GM23338 (cell line): ENCODE measurements around the gene KEAP1. TPM values are rescaled to one million over a fixed set of nuclear protein-coding genes. Genes with fewer than 3 reads are reported as not detected.

Experiments used
- ATAC-seq: fragments of 200-7000 bp; cut with Tn5 transposase; 3 replicates; pipeline ENCODE4 v1.9.1; 2020
- DNase-seq: peaks from one replicate; pipeline ENCODE4 v3.0.0-alpha.2; 2015; ENCODE audit warnings: low spot score
- H2AFZ ChIP-seq: fragments of 200-600 bp; sonication (generic); 2 replicates; pipeline ENCODE4 v1.8.0; 2016; ENCODE audit warnings: antibody characterized with exemption, mild to moderate bottlenecking, moderate library complexity
- H3F3A ChIP-seq: fragments of 200-600 bp; sonication (generic); replicated peaks from 2 replicates; pipeline ENCODE4 v1.8.0; 2017; ENCODE audit warnings: antibody characterized with exemption, mixed run types, low read depth
- H3K27ac ChIP-seq: fragments of 200-600 bp; sonication (generic); 2 replicates; pipeline ENCODE4 v1.6.1; 2016; ENCODE audit warnings: low read depth
- H3K27me3 ChIP-seq: fragments of 200-600 bp; sonication (generic); 2 replicates; pipeline ENCODE4 v1.8.0; 2016; ENCODE audit warnings: mild to moderate bottlenecking, mixed run types, moderate library complexity; ENCODE audit not compliant: insufficient read depth
- H3K36me3 ChIP-seq: fragments of 200-600 bp; sonication (generic); 2 replicates; pipeline ENCODE4 v1.8.0; 2016; ENCODE audit warnings: mild to moderate bottlenecking; ENCODE audit not compliant: insufficient read depth
- H3K4me1 ChIP-seq: fragments of 200-600 bp; sonication (generic); 2 replicates; pipeline ENCODE4 v1.8.0; 2016; ENCODE audit warnings: mild to moderate bottlenecking, moderate library complexity; ENCODE audit not compliant: insufficient read depth
- H3K4me2 ChIP-seq: fragments of 200-600 bp; sonication (generic); 2 replicates; pipeline ENCODE4 v1.7.1; 2017; ENCODE audit warnings: mixed run types
- H3K4me3 ChIP-seq: fragments of 200-600 bp; sonication (generic); 2 replicates; pipeline ENCODE4 v1.6.1; 2016; ENCODE audit warnings: mixed run types
- H3K79me2 ChIP-seq: fragments of 200-600 bp; sonication (generic); replicated peaks from 2 replicates; pipeline ENCODE4 v1.8.0; 2017; ENCODE audit warnings: mild to moderate bottlenecking; ENCODE audit not compliant: insufficient read depth
- H3K9me2 ChIP-seq: fragments of 200-600 bp; sonication (generic); 2 replicates; pipeline ENCODE4 v1.8.0; 2017; ENCODE audit not compliant: insufficient read depth
- H4K20me1 ChIP-seq: fragments of 200-600 bp; sonication (generic); replicated peaks from 2 replicates; pipeline ENCODE4 v1.8.0; 2017; ENCODE audit warnings: mild to moderate bottlenecking; ENCODE audit not compliant: insufficient read depth
- H3K27ac Mint-ChIP-seq: 2 replicates; pipeline ENCODE4 v1.8.0; 2020; ENCODE audit warnings: inconsistent platforms, mild to moderate bottlenecking, moderate library complexity, mixed read lengths
- H3K27me3 Mint-ChIP-seq: 3 replicates; pipeline ENCODE4 v1.8.0; 2022; ENCODE audit warnings: low read depth, mild to moderate bottlenecking, moderate library complexity, mixed read lengths, inconsistent platforms; ENCODE audit not compliant: insufficient read depth, poor library complexity
- H3K36me3 Mint-ChIP-seq: 3 replicates; pipeline ENCODE4 v1.8.0; 2021; ENCODE audit warnings: low read depth, mild to moderate bottlenecking, inconsistent platforms, moderate library complexity, mixed read lengths
- H3K4me1 Mint-ChIP-seq: 3 replicates; pipeline ENCODE4 v1.8.0; 2020; ENCODE audit warnings: mild to moderate bottlenecking, inconsistent platforms, mixed read lengths
- H3K4me3 Mint-ChIP-seq: 3 replicates; pipeline ENCODE4 v1.8.0; 2021; ENCODE audit warnings: moderate library complexity, mild to moderate bottlenecking, inconsistent platforms, mixed read lengths
- H3K9me3 Mint-ChIP-seq: 3 replicates; pipeline ENCODE4 v1.8.0; 2020; ENCODE audit warnings: moderate library complexity, mild to moderate bottlenecking, inconsistent platforms, mixed read lengths
- CREB1 ChIP-seq: fragments of 250-450 bp; sonication (Bioruptor Pico); IDR thresholded peaks from 2 replicates; pipeline ENCODE4 v1.5.0; 2020; ENCODE audit warnings: low read depth, mild to moderate bottlenecking, moderate library complexity
- CTCF ChIP-seq, 2 experiments: fragments of 200-600 bp in 1 of 2; sonication (generic) in 1 of 2; conservative IDR thresholded peaks; 2 replicates each; pipeline versions ENCODE4 v1.5.1 to v1.6.1; 2016 to 2017; ENCODE audit warnings: antibody characterized with exemption in 2 of 2, low read depth in 2 of 2, mild to moderate bottlenecking in 2 of 2, moderate library complexity in 1 of 2
- ETS1 ChIP-seq: IDR thresholded peaks from 2 replicates; pipeline ENCODE4 v1.6.1; 2016; ENCODE audit warnings: antibody characterized with exemption
- EZH2 ChIP-seq: fragments of 200-600 bp; sonication (generic); IDR thresholded peaks from one replicate; pipeline ENCODE4 v1.8.0; 2017; ENCODE audit warnings: antibody characterized with exemption, mild to moderate bottlenecking, low read depth; ENCODE audit not compliant: unreplicated experiment
- EZH2phosphoT487 ChIP-seq: fragments of 200-600 bp; sonication (generic); IDR thresholded peaks from one replicate; pipeline ENCODE4 v1.8.1; 2018; ENCODE audit warnings: antibody characterized with exemption; ENCODE audit not compliant: unreplicated experiment
- JUNB ChIP-seq: IDR thresholded peaks from one replicate; pipeline ENCODE4 v1.6.1; 2016; ENCODE audit warnings: antibody characterized with exemption; ENCODE audit not compliant: unreplicated experiment
- POLR2AphosphoS5 ChIP-seq: IDR thresholded peaks from 2 replicates; pipeline ENCODE4 v1.6.1; 2016; ENCODE audit warnings: antibody characterized with exemption, low read depth
- REST ChIP-seq: IDR thresholded peaks from one replicate; pipeline ENCODE4 v1.6.1; 2018; ENCODE audit warnings: antibody characterized with exemption; ENCODE audit not compliant: unreplicated experiment
- STAT1 ChIP-seq: IDR thresholded peaks from one replicate; pipeline ENCODE4 v1.6.1; 2016; ENCODE audit warnings: antibody characterized with exemption; ENCODE audit not compliant: unreplicated experiment
- ZNF114 ChIP-seq: fragments of 250-450 bp; sonication (Bioruptor Pico); IDR thresholded peaks from 2 replicates; pipeline ENCODE4 v1.5.0; 2020; ENCODE audit warnings: mild to moderate bottlenecking, moderate library complexity
- ZNF331 ChIP-seq: fragments of 250-450 bp; sonication (Bioruptor Pico); IDR thresholded peaks from 2 replicates; pipeline ENCODE4 v1.5.0; 2020; ENCODE audit warnings: low read depth, mild to moderate bottlenecking, moderate library complexity
- ZNF462 ChIP-seq: fragments of 250-450 bp; sonication (Bioruptor Pico); IDR thresholded peaks from 2 replicates; pipeline ENCODE4 v1.5.0; 2020; ENCODE audit warnings: mild to moderate bottlenecking, moderate library complexity
- polyA plus RNA-seq: library from polyadenylated mRNA; unstranded; fragments of >200 nt; fragmentation: Nextera tagmentation; extraction: Ambion mirVana; gene quantifications from 2 replicates; pipeline ENCODE4 v1.2.1, GENCODE V29; 2016
- total RNA-seq: library from RNA; depleted of rRNA; stranded (reverse); fragments of >200 nt; shearing (Covaris generic); gene quantifications from 2 replicates; pipeline ENCODE4 v1.2.3, GENCODE V29; 2014

The KEAP1 gene
- total and polyA plus RNA-seq, 2 experiments from 2014 or later = 57.8 to 77.5 TPM

GRCh38 chr19:10549733-10550132 is 46.6 kb upstream of the KEAP1 start:
- no peak overlapping the region for H3K4me2 ChIP-seq
- peaks cover 11% of the 10 kb centered on the region for H3K79me2 ChIP-seq
- Mint-ChIP-seq H3K27me3 (peaks cover 22% of the 10 kb centered on the region), H3K4me3 (no peak overlapping the region), H3K4me1 (no peaks in the 10 kb centered on the region), H3K36me3 (peaks cover 71% of the 10 kb centered on the region), H3K9me3 (no peaks in the 10 kb centered on the region), H3K27ac (no peak overlapping the region)
- H4K20me1 ChIP-seq = peaks cover 11% of the 10 kb centered on the region
- DNase-seq (no peak), ATAC-seq (no peak)
- H3K4me3 ChIP-seq = no peak overlapping the region
- H3K27me3 ChIP-seq = no peaks in the 10 kb centered on the region
- no peaks in the 10 kb centered on the region; the same call in 1 of the 2 replicates for H3K4me1 ChIP-seq
- TF ChIP-seq CTCF (conservative IDR thresholded peaks at IDR 0.05; ENCODE audit: low read depth in 2 of 2) = no peak
- TF ChIP-seq POLR2AphosphoS5 = no peak
- no peak for TF ChIP-seq ETS1
- TF ChIP-seq EZH2 = no peak
- no peak for TF ChIP-seq CREB1 (CRISPR knock-in tag)
- no peak for TF ChIP-seq ZNF114 (CRISPR knock-in tag)
- no peak for TF ChIP-seq STAT1
- no peak for TF ChIP-seq ZNF462
- TF ChIP-seq REST = no peak
- no peak for TF ChIP-seq EZH2phosphoT487
- TF ChIP-seq JUNB = no peak
- no peak for TF ChIP-seq ZNF331
- no peak overlapping the region for H2AFZ ChIP-seq
- H3K27ac ChIP-seq = no peak overlapping the region
- H3K36me3 ChIP-seq = peaks cover 16% of the 10 kb centered on the region; the same call in 1 of the 2 replicates
- no peaks in the 10 kb centered on the region for H3K9me2 ChIP-seq
- H3F3A ChIP-seq = peaks cover 27% of the 10 kb centered on the region
